NCI-H2029 treated with DMSO at 0.1 percent for 48 hours (cell line): ENCODE results near the gene CASP4.
"Not testable (repeated sequence)": the region's sequence is repeated elsewhere in the genome, so short reads cannot be mapped to it uniquely, and the experiment has no call there.

Experiments used
- DNase-seq: peaks from one replicate; lab custom pipeline; 2025; lab: John Stamatoyannopoulos, UW

The CASP4 gene

DNA sequence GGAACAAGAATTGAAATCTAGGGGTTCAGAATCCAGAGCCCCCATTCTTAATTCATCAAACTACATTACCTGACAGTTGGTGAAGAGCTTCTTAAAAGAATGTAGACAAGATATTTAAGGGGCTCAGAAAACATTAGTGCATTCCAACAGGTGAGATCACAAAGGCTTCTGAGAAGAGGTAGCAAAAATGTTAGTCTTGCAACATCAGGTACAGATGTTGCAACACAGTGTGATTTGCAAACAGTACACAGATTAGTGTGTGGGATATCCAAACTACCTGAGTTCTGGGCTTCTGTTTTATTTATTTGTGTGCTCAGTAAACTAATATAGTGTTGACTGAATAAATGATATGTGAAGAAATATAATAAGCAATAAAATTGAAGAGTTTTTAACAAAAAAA is 11.8 kb downstream of the CASP4 start:
- no peak for DNase-seq

DNA sequence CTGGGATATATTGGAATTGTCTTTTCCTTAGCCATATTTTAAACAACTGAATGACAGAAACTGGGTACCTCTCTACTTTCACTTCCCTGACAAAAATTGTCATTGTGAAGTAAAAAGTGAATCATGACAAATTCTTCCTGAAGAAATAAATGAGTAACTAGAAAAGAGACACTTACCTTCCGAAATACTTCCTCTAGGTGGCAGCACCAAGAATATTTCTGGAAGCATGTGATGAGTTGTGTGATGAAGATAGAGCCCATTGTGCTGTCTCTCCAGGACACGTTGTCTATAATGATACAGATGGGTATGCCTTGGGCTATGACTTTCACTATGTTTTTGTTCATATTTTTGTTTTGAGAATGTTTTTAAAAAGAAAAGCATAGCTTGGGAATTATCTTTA is 21.5 kb downstream of the CASP4 start:
- DNase-seq, result peak; percentile 15

DNA sequence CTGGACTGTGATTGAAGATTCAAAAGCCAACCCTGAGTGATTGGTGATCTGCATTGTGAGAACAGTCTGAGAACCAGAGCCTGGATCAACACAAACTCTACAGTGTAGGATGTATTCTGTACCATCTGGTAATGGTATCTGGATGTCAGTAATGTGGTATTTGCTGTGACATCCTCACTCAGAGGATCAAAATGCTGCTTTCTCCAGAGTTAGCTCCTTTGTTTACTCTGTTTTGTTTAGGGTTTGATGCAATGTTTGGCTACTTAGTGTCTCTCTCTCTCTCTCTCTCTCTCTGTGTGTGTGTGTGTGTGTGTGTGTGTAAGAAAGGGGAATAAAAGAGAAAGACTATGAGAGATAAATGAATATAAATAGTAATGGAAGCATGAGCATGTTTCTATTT is 24.3 kb downstream of the CASP4 start:
- no peak for DNase-seq

DNA sequence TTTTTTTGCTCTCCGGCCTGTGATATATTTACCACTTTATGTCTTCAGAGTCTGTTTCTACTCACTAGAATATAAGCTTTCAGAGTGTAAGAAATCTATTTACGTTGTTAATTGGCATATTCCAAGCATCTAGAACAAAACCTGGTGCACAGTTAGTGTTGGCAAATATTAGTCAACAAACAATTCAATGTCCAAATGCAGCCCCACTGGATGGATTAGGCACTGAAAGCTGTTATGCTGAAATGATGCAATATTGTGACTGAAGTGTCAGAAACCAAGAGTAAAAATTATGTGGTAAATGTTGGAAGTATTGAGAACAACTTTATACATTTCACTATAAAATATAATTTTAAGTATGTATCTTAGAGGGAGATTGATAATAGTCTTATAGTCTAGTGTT is 24.8 kb downstream of the CASP4 start:
- no peak for DNase-seq

DNA sequence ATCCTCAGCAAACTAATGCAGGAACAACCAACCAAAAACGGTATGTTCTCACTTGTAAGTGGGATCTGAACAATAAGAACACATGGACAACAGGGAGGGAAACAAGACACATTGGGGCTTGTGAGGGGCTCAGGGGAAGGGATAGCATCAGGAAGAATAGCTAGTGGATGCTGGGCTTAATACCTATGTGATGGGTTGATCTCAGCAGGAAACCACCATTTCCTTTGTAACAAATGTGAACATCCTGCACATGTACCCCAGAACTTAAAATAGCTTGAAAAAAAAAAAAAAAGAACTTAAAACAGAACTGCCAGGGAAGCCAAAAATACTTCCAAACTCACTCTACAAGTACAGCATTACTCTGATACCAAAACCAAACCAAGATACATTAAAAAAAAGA is 33.8 kb downstream of the CASP4 start:
- no peak for DNase-seq

DNA sequence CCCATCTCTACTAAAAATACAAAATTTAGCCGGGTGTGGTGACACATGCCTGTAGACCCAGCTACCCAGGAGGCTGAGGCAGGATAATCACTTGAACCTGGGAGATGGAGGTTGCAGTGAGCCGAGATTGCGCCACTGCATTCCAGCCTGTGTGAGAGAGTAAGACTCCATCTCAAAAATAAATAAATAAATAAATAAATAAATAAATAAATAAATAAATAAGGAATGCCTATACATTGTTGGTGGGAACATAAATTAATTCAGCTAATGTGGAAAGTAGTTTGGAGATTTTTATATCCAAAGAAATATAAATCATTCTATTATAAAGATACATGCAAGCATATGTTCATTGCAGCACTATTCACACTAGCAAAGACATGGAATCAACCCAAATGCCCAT is 34.3 kb downstream of the CASP4 start:
- not testable (repeated sequence) for DNase-seq

DNA sequence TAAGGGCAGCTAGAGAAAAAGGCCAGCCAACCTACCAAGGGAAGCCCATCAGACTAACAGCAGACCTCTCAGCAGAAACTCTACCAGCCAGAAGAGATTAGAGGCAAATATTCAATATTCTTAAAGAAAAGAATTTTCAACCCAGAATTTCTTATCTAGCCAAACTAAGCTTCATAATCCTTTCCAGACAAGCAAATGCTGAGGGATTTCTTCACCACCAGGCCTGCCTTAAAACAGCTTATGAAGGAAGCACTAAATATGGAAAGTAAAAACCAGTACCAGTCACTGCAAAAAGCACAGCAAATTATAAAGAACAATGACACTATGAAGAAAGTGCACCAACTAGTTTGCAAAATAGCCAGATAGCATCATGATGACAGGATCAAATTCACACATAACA is 39.6 kb downstream of the CASP4 start:
- DNase-seq, result no peak

DNA sequence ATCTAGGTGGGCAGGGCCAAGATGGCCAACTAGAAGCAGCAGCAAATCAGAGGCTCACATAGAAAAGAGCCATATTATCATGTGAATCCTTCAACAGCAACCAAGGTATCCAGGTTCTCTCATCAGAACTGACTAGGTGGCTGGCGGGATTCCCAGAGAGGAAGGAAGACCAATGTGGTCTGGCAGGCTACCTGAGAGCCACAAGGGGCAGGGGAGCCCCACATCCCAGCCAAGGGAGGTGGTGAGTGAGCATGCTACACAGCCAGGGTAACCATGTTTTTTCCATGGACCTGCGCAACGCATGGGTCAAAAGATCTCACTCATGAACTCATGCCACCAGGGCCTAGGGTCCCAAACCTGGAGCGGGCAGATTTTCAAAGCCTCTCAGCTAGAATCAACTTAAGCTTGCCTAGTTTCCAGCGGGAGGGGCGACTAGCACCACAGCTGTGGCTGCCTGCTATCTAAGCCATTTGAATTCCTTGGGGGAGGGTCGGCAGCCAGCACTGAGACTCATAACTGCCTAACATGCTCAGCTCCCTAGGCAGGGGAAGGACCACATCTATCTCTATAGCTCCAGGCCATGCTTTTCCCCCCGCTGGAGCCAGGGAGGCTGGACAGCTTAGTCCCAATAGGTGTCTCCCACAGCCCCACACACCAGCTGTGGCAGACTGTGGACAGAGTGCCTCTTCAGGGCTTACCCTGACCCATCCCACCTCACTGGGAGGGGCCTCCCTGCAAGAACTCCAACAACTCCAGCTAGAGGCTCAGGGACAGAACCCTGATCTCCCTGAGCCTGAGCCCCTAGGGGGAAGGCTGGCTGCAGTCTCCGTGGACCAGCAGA is 41.4 kb downstream of the CASP4 start:
- DNase-seq, result no peak

DNA sequence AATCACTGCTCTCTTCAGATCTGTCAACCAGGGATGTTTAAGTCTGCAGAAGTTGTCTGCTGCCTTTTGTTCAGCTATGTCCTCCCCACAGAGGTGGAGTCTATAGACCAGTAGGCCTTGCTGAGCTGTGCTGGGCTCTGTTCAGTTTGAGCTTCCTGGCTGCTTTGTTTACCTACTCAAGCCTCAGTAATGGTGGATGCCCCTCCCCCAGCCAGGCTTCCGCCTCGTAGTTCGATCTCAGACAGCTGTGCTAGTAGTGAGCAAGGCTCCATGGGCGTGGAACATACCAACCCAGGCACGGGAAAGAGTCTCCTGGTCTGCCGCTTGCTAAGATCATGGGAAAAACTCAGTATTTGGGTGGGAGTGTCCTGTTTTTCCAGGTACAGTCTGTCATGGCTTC is 42.5 kb downstream of the CASP4 start:
- no peak for DNase-seq

DNA sequence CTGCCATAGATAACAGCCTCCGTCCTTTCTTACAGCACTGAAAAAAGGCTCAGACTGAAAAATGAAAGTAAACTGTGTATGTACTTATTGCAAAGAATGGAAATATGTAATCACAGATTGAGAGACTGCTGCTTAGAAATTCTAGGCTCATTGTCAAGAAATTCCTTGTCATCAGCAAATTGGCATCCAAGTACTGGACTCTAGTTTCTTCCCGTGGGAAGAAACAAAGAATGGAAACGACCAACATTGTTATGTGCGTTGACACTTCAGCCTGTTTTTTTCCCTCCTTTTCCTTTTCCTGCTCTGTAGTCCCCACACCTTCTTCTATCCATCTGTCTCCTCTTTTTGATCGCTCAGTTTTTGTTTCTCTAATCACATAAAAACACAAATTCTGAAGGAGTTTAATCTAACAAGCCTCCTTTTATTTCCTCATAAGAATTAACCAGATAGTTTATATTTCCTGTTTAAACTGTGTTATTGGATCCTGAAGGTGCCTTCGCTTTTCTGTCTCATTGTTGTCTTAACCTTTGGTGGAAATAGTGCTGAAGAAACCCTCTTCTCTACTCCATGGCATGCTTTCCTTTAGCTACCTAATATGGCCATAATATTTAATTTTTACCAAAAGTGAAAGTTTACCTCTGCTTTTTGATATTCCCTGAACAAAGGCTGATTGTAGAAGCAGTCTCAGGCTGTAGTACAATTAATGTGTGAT is 50.1 kb downstream of the CASP4 start:
- peak; percentile 17 for DNase-seq

DNA sequence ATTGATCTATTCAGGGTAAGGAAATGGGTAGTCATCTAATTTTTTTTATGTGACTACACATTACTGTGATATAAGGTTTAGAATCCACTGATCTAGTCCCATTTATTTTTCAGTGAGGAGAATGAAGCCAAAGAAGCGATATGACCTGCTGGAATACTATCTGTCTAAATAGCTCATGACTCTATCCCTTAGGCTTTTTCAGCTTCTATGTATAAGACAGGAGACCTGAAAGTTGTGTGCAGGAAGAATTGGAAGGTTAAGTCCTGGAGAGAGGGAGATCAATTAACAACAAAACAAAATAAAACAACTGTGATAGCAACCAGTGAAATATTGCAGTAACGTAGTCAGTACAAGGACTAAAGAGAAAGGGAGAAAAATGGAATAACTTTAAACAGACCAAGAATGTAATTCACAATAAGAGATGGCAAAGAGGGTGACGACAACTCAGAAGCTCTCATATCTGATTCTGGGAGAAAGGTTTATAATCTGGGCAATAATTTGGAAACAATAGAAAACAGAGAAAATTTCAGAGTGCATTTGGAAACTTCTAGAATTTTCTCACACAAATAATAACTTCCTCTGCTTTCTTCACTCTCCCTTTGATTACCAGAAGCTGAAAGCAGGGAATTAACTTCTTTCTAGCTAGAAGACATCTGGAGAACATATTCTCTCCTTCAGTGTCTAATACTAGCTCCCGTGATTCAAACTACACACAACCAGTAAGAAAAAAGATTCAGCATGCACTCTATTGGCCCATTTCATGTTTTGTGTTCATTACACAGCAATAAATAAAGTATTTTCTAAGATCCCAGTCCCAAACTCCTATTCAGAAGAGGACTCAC is 50.9 kb downstream of the CASP4 start:
- peak; percentile 10 for DNase-seq

DNA sequence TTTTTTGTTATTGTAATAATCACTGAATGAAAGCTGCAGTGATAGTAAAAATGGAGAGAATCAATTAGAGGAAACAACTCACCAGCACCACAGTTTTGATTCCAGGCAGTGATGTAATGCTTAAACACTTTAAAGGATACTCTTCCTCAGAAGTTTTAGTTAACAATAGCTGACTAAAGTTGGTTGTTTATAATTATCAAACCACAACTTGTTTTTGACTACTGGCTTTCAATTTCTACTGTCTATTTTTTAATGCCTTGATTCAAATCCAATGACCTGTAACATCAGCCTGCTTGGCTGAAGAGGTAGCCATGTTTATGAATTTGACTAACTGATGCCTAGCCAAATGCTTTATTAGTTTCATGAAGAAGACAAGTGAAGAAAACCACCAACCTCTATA is 51.9 kb downstream of the CASP4 start:
- no peak for DNase-seq

DNA sequence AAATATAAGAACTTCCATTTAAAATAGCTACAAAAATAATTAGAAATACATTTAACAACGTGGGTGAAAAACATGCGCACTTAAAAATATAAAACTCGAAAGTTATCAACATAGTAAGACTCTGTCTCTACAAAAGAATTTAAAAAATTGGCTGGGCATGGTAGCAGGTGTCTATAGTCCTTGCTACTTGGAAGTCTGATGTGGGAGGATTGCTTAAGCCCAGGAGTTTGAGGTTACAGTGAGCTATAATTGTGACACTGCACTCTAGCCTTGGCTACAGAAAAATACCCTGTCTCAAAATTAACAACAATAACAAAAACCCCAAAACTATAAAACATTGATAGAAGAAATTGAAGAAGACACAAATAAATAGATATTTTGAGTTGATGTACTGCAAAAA is 56.3 kb downstream of the CASP4 start:
- no peak for DNase-seq

DNA sequence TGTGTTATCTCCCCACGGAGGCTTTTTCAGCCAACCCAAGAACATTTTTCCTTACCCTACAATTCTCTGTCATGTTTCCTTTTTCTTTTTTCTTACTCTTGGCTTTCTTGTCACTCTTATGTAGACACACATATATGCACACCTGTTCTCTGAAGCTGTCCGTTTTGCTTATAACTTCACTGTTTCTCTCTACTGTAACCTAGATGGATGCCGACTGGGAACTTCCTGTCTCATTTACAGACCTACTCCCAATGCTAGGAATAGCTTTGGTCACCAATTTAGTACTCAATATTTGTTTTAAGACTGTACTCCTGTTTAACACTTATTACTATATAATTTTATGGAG is 60.2 kb downstream of the CASP4 start:
- DNase-seq, result no peak

DNA sequence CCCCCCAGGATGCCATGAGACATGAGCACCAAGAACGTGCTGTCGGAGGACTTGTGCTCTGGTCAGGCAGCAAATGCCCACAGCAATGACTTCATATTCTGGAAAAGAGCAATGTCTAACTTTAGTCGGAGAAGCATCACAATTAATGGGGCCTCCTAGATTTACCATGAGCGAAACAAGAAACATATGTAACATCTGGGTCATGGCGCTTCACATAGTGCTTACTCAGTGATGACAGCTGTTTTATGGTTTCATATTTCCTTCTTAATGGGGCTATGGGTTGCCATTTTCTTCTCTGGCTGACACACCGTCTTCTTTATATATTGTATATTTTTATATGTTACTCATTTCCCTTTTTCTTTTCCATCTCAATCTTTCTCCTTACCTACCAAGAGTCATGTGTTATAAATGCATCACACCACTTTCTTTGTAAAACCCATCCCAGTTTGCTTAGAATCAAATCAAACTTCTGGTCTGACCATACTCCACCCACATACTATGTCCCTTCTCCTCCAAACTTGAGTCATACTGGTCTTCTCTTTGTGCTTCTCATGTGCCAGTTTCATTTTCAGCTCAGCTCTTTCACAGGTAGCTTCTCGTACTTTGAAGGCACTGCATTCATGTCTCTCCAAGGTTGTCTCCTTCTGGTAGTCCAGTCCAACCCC is 60.7 kb downstream of the CASP4 start:
- DNase-seq, result no peak

DNA sequence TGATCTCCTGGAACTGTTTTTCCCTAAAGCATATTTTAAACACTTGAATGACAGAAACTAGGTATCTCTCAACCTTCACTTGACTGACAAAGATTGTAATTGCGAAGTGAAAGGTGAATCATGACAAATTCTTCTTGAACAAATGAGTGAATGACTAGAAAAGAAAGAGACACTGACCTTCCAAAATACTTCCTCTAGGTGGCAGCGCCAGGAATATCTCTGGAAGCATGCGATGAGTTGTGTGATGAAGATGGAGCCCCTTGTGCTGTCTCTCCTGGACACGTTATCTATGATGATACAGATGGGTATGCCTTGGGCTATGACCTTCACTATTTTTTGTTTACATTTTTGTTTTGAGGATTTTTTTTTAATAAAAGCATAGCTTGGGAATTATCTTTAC is 63.1 kb downstream of the CASP4 start:
- no peak for DNase-seq

DNA sequence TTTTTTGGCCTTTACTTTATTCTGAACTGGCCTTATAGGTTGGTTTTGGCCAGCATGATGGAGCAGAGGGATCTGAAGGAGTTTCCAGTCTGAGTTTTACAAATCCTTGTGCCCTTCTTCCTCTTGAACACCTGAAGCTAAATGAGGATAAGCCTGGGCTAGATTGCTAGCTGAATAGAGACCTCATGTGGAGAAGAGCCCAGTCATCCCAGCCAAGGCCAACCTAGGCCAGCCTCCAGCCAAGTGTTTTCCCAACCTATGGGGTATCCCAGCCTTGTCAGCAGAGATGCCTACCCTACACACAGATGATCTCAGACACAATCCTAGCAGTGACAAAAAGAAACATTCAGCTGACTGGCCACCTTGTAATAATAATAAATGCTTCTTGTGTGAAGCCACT is 69.1 kb downstream of the CASP4 start:
- no peak for DNase-seq

DNA sequence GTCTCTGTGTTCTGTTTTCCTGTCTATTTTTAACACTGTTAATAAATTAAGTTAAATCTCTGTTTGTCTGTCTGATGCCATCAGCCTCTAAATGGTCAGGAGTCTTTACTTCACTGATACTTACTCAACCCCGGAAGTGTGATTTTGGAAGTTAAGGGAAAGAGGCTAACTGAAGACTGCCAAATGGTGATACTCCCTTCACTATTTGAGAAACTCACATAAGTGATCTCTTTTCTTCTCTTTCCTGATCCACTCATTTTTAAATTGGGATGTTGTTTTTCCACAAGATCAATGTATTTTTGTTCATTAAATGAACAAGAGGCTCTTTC is 69.7 kb downstream of the CASP4 start:
- no peak for DNase-seq

DNA sequence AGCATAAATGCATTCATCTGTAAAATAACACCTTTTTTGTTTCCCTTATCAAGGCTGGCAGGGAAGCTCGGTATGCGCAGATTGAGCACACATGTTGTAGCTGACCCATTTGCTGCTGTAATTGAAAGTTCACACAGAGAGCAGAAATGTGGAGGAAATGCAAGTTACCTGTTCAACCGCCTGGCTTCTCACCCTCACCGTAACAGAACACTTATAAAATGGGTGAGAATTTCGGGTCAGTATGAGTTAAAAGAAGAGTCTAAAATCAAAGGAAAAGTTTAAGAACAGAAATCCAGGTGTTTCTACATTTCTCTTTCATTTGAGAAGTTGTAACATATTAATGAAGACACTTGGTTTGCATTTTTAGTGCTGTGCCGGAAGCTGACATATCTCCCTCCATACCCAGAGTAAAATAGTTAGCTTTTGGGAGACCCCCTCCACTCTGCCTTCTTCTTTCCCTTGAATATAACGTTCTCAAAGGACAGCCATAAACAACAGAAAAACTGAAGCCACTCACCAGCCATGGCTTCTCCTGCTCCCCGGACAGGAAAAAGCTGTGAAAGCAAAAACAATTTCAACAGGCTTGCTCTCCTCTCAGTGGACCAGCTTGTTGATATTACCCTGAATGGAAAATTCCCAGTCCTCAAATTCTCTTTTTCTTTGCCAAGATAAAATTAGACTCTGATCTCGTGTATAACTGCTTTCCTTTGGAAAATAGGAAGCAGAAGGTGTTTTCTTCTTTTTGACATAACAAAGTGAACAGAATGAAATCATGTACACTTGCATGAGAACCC is 70.3 kb downstream of the CASP4 start, which contains the start of gene CASP12:
Gene CASP12 (minus strand): TSS at position 570 of the 794 bp plus-strand sequence.
- no peak for DNase-seq

DNA sequence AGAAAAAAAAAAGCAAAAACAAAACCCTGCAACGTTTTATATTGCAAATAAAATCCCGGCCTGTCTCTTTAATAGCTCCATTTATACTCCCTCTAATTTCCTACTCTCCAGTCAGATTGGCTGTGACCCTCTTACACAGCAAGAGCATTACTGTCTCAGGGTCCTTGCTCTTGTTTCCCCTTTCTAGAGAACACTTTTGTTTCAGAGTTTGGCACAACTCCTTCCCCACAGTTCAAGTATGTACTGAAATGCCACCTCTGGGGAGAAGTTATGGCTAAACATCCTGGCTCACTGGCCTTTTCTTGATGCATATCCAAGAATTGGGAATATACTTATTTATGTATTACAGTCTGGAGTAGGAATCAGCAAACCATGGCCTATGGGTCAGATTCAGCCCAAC is 72.7 kb downstream of the CASP4 start:
- DNase-seq, result no peak

DNA sequence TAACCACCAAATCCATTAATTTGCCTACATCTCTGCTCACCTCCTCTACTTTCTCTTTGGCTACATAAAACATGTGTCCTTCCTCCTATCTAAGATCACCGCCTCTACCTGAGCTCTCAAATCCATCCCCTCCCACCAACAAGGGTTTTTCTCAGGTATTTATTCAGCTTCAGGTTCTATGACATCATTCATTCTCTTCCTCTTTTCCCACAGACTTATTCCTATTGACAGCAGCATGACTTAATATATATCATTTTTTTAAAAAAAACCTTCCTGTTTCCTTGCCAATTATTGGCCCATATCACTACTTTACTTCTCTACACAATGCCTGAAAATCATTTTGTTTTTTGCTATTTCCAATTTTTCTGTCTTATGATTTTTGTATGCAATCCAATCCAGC is 74.5 kb downstream of the CASP4 start:
- no peak for DNase-seq
